Keratinocyte (primary cell): ENCODE results near the gene RAB38. TPM values are rescaled to one million over a fixed set of nuclear protein-coding genes. Genes with fewer than 3 reads are reported as not detected.

Experiments used
- DNase-seq: peaks from one replicate; pipeline ENCODE4 v3.0.0-alpha.2; 2011; ENCODE audit warnings: low read depth, missing footprints, low spot score
- FAIRE-seq: peaks from 2 replicates; lab custom pipeline; 2011; peaks lifted over from hg19 to GRCh38; lab: Jason Lieb, UNC
- H2AFZ ChIP-seq: 2 replicates; pipeline ENCODE4 v1.6.0; 2012; ENCODE audit warnings: low read length, control low read depth, inconsistent platforms; ENCODE audit not compliant: control insufficient read depth
- H3K27ac ChIP-seq: 2 replicates; pipeline ENCODE4 v1.5.1; 2011; ENCODE audit warnings: low read length; ENCODE audit not compliant: control insufficient read depth, insufficient read depth
- H3K27me3 ChIP-seq: 3 replicates; pipeline ENCODE4 v1.6.0; 2011; ENCODE audit warnings: low read length; ENCODE audit not compliant: control insufficient read depth, insufficient read depth; ENCODE audit errors: extremely low read depth
- H3K36me3 ChIP-seq, 2 experiments: 2 replicates in 1 of 2; 3 replicates in 1 of 2; pipeline ENCODE4 v1.5.1; 2011; ENCODE audit warnings: low read length in 2 of 2, mild to moderate bottlenecking in 1 of 2; ENCODE audit not compliant: control insufficient read depth in 2 of 2, insufficient read depth in 2 of 2; ENCODE audit errors: extremely low read depth in 1 of 2
- H3K4me1 ChIP-seq: 3 replicates; pipeline ENCODE4 v1.5.1; 2011; ENCODE audit warnings: low read length; ENCODE audit not compliant: control insufficient read depth, insufficient read depth; ENCODE audit errors: extremely low read depth
- H3K4me2 ChIP-seq: 3 replicates; pipeline ENCODE4 v1.6.0; 2011; ENCODE audit warnings: low read depth, low read length; ENCODE audit not compliant: control insufficient read depth, insufficient read depth; ENCODE audit errors: extremely low read depth
- H3K4me3 ChIP-seq, 3 experiments: fragments of 200-600 bp in 1 of 3; sonication (generic) in 1 of 3; 2 replicates in 2 of 3; 3 replicates in 1 of 3; pipeline ENCODE4 v1.5.1; 2011 to 2016; ENCODE audit warnings: low read length in 3 of 3, mild to moderate bottlenecking in 3 of 3, control low read depth in 2 of 3, inconsistent platforms in 1 of 3, low read depth in 1 of 3, mixed read lengths in 1 of 3, mixed run types in 1 of 3, moderate library complexity in 1 of 3; ENCODE audit not compliant: control insufficient read depth in 2 of 3, insufficient read depth in 2 of 3; ENCODE audit errors: extremely low read depth in 1 of 3
- H3K79me2 ChIP-seq: 2 replicates; pipeline ENCODE4 v1.6.0; 2012; ENCODE audit warnings: low read length; ENCODE audit not compliant: control insufficient read depth, insufficient read depth
- H3K9ac ChIP-seq: 3 replicates; pipeline ENCODE4 v1.6.0; 2011; ENCODE audit warnings: low read length; ENCODE audit not compliant: control insufficient read depth, insufficient read depth; ENCODE audit errors: extremely low read depth
- H3K9me1 ChIP-seq: 3 replicates; pipeline ENCODE4 v1.6.0; 2011; ENCODE audit warnings: low read length; ENCODE audit not compliant: control insufficient read depth, insufficient read depth; ENCODE audit errors: extremely low read depth
- H3K9me3 ChIP-seq: 2 replicates; pipeline ENCODE4 v1.5.1; 2012; ENCODE audit warnings: low read depth, low read length; ENCODE audit not compliant: control insufficient read depth
- H4K20me1 ChIP-seq: 3 replicates; pipeline ENCODE4 v1.6.0; 2011; ENCODE audit warnings: low read length; ENCODE audit not compliant: control insufficient read depth, insufficient read depth; ENCODE audit errors: extremely low read depth
- CTCF ChIP-seq, 3 experiments: IDR thresholded peaks in 1 of 3; conservative IDR thresholded peaks in 1 of 3; optimal IDR thresholded peaks in 1 of 3; 2 replicates in 2 of 3; 3 replicates in 1 of 3; pipeline versions ENCODE3 to v1.5.1; 2011; ENCODE audit warnings: low read length in 3 of 3, mild to moderate bottlenecking in 3 of 3, moderate library complexity in 2 of 3, control low read depth in 1 of 3, inconsistent platforms in 1 of 3; ENCODE audit not compliant: insufficient read depth in 2 of 3; ENCODE audit errors: extremely low read depth in 1 of 3
- EZH2 ChIP-seq: IDR thresholded peaks from one replicate; pipeline ENCODE4 v1.6.1; 2012; ENCODE audit warnings: inconsistent platforms, mild to moderate bottlenecking, low read length, moderate library complexity
- dilution Hi-C: fragments of 300-500 bp; cut with MboI; formaldehyde crosslinking; loops from one replicate; pipeline ENCODE4 v1.7.0; 2020; ENCODE audit warnings: low sequenced_read_pairs; ENCODE audit not compliant: extremely low pct_ligation_motif_present
- polyA plus RNA-seq, 5 experiments: library from polyadenylated mRNA; depleted of rRNA in 3 of 5; stranded (reverse) in 3 of 5; stranded (forward) in 1 of 5; unstranded in 1 of 5; fragments of >200 nt; gene quantifications; 1 replicate in 1 of 5; 2 replicates in 3 of 5; 3 replicates in 1 of 5; pipeline versions ENCODE4 v1.2.1 to v1.2.3, GENCODE V29; 2011 to 2012; ENCODE audit warnings: missing spikeins in 2 of 5, low read depth in 1 of 5, low replicate concordance in 1 of 5

The RAB38 gene
- polyA plus RNA-seq, 1 donor (not counting 4 experiments of a cell fraction or from before 2014, with no cell fraction given) = 146 TPM

GRCh38 chr11:88104408-88104807 is 70.8 kb downstream of the RAB38 start:
- H3K4me2 ChIP-seq = no peak overlapping the region
- peak overlapping the region; percentile 47 for H3K27ac ChIP-seq
- dilution Hi-C loops = no loop called here

GRCh38 chr11:88103337-88104206 is 71.7 kb downstream of the RAB38 start:
- FAIRE-seq = peak; percentile 76
- TF ChIP-seq CTCF (optimal IDR thresholded peaks at IDR 0.05 in 1 of 3, IDR thresholded peaks at IDR 0.05 in 1 of 3, conservative IDR thresholded peaks at IDR 0.05 in 1 of 3; ENCODE audit: extremely low read depth in 1 of 3, insufficient read depth in 2 of 3, low read length in 3 of 3) (peak; percentile 66 to 88 (median 78)), EZH2 (no peak)
- DNase-seq = peak; percentile 9
- no peaks in the 10 kb centered on the region for H3K36me3 ChIP-seq
- H3K4me3 ChIP-seq = no peak overlapping the region
- no peaks in the 10 kb centered on the region for H3K79me2 ChIP-seq
- H3K27me3 ChIP-seq = no peaks in the 10 kb centered on the region
- peaks cover 23% of the 10 kb centered on the region for H3K4me1 ChIP-seq
- no peaks in the 10 kb centered on the region for H4K20me1 ChIP-seq
- peak overlapping the region; percentile 69 for H3K4me2 ChIP-seq
- no peak overlapping the region for H3K9ac ChIP-seq
- dilution Hi-C loops = no loop called here
- no peaks in the 10 kb centered on the region for H3K9me3 ChIP-seq
- peak overlapping the region; percentile 9 for H2AFZ ChIP-seq
- no peaks in the 10 kb centered on the region for H3K9me1 ChIP-seq
- peak overlapping the region; percentile 47 for H3K27ac ChIP-seq

More at GRCh38 chr11:88104408-88104807, 70.8 kb downstream of the RAB38 start:
- Histone ChIP-seq H3K79me2 (no peaks in the 10 kb centered on the region), H2AFZ (no peak overlapping the region), H4K20me1 (no peaks in the 10 kb centered on the region), H3K36me3 (no peaks in the 10 kb centered on the region), H3K27me3 (no peaks in the 10 kb centered on the region), H3K4me3 (no peak overlapping the region), H3K9me3 (no peaks in the 10 kb centered on the region), H3K9ac (no peak overlapping the region), H3K4me1 (peaks cover 23% of the 10 kb centered on the region), H3K9me1 (no peaks in the 10 kb centered on the region)
- FAIRE-seq = peak; percentile 13
- DNase-seq = no peak
- TF ChIP-seq CTCF (optimal IDR thresholded peaks at IDR 0.05 in 1 of 3, IDR thresholded peaks at IDR 0.05 in 1 of 3, conservative IDR thresholded peaks at IDR 0.05 in 1 of 3; ENCODE audit: extremely low read depth in 1 of 3, insufficient read depth in 2 of 3, low read length in 3 of 3) (no peak), EZH2 (no peak)
